ENCODE measurements around the gene SDC1.
"Not testable (repeated sequence)": the region's sequence is repeated elsewhere in the genome, so short reads cannot be mapped to it uniquely, and the experiment has no call there.

Gene SDC1

DNA sequence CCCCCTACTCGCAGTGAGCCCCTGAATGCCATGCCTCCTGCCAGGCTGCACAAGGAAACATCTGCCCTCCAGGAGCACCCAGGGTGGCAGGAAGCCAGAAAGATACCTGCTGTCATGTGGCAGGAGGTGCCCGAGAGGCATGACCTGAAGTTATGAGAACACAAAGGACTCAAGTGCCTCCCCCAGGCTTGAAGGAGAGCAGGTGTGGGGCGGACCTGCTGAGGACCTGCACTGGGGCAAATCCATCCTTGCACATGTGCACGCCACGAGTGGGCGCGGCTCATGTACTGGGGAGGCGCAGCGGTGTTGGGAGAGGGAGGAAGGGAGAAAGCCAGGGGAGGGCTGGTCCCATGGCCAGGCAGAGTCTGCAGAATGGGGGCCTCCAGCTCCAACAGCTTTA is 26.9 kb downstream of the SDC1 start:
- DNase-seq (ENCODE audit: low read depth in 2 of 2), result no peak

GRCh38 chr2:20197192-20197591 is 27.7 kb downstream of the SDC1 start:
- no peak for DNase-seq (ENCODE audit: low read depth in 2 of 2)

DNA sequence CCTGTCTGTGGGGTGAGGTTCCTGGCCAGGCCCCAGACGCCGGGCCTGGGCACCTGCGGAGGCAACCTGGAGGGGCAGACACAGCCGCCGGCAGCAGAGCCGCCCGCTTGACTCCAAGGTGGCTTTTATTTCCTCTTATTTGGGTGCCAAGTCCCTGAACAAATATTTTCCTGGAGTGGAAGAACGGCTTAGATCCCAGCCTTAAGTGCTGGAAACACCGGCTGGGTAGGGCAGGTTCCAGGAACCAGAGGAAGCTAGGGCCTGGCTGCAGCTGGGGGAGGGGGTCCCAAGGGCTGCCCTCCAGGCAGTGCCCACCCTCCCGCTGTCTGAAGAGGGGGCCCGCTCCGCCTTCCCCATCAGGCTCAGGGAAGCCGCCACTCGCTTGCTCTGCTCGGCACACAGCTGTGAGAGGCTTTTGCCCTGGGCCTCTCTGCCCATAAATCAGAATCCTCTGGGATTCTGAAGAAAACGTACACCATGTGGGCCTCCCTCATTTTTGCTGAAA is 28.2 kb downstream of the SDC1 start:
- no peak for DNase-seq (ENCODE audit: low read depth in 2 of 2)

GRCh38 chr2:20196053-20196656 is 28.8 kb downstream of the SDC1 start:
- no peak for DNase-seq (ENCODE audit: low read depth in 2 of 2)

GRCh38 chr2:20195431-20196033 is 29.4 kb downstream of the SDC1 start:
- DNase-seq (ENCODE audit: low read depth in 2 of 2), result no peak

- DNase-seq (ENCODE audit: low read depth in 2 of 2), result not testable (repeated sequence)
These were observed 29.9 kb downstream of the SDC1 start for GRCh38 chr2:20195016-20195411.

DNA sequence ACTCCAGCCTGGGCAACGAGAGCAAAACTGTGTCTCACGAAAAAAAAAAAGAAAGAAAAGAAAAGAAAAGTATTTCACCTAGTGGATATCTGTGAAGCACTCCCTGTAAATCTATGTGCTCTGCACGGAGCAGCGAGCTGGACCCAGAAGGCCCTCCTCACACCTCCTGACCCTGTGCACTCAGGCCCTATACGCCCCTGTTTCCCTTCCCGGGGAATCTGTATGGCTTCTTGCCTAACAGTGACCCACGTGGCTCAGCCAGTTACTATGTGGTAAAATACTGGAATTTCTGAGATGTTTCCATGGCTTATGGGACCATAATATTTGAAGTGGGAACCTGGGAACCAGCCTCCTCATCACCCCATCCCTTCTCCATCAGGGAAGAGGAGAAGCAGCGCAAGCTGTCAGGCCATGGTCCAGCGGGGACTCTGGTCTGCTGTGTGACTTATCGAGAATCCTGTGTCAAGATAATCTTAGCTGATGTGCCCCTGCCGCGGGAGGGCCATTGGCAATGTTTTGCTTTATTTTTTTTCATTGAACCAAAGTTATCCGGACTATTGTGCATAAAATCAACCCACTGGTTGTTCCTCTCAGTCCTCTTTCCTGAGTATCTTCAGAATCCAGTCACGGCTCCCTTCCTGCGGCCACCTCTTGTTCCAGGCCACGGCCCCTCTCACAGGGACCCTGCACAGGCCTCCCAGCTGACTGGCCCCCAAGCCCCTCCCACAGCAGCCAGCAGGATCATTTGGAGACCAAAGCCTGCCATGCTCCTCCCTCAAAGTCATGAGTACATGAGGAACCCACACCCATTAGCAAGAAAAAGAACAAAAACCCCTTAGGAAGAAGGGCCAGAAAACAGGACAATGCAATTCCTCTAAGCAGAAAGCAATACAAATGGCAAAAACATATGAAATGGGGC is 30.6 kb downstream of the SDC1 start:
- DNase-seq (ENCODE audit: low read depth in 2 of 2), result no peak

DNA sequence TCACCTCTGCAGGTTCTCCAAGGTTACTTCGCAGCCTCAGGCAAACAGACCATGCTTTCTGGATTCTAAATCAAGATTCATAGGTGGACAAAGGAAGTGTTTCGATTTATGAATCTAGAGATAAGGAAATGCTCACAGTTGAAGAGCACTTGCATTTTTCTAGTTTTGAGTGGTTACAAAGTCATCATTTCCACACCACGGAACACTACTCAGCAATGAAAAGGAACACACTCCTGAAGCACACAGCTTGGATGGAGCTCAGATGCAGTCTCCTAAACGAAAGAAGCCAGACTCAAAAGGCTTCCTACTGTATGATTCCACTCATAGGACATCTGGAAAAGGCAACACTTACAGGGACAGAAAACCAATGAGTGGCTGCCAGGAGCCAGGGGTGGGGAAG is 31.7 kb downstream of the SDC1 start:
- DNase-seq (ENCODE audit: low read depth in 2 of 2), result no peak

DNA sequence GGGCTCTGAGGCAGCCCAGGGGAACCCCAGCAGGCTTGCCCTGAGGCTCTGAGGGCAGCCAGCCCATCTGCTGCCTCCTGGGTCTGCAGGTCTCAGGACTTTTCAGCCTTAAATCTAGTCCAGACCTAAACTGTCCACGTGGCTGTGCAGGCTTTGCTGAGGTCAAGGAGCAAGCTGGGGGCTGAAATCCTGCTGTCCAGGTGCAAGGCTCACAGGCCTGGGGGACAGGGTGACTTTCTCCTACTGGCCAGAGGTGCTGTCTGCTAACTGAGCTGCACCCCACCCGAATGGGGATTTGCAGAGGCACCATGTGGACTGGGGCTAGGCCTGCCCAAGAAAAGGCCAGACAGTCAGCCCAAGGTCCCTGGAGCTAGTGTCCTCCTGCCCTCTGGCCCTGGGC is 32.1 kb downstream of the SDC1 start:
- DNase-seq (ENCODE audit: low read depth in 2 of 2), result no peak

DNA sequence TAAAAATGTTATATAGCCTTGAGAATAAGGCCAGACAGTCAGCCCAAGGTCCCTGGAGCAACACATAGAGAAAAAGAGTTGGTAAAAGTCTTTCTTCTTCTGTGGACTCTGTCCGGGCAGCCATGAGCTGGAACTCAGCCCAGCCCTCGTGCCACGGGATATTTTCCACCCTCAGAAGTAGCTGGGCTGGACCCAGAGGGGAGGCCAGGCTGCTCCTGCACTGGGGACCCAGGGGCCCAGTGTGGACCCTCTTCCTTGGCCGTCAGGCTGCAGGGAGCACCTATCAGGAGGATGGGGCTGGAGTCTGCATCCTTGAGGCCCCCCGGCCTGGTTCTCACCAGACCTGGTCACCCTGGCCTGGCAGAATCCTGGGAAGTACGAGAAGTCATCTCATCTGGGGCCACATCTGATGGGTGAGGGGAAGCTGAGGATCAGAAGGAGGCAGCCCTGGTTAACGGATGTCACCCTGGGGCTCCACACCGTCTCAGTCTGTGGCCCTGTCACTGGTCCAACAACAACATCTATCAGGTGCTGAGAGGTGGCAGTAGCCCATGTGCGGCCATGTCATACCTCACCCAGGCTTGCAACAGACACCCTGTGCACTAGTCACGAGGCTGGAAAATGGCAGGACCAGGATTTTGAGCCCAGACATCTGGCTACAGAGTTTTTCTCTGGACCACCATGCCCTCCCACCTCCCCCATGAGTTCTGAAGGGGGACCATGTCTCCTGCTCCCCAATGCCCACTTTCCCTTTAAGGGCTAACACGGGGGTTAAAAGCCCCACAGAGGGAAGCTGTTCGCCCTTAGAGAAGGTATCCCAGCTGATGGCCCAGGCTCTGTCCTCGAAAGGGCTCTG is 33.0 kb downstream of the SDC1 start:
- no peak for DNase-seq (ENCODE audit: low read depth in 2 of 2)

DNA sequence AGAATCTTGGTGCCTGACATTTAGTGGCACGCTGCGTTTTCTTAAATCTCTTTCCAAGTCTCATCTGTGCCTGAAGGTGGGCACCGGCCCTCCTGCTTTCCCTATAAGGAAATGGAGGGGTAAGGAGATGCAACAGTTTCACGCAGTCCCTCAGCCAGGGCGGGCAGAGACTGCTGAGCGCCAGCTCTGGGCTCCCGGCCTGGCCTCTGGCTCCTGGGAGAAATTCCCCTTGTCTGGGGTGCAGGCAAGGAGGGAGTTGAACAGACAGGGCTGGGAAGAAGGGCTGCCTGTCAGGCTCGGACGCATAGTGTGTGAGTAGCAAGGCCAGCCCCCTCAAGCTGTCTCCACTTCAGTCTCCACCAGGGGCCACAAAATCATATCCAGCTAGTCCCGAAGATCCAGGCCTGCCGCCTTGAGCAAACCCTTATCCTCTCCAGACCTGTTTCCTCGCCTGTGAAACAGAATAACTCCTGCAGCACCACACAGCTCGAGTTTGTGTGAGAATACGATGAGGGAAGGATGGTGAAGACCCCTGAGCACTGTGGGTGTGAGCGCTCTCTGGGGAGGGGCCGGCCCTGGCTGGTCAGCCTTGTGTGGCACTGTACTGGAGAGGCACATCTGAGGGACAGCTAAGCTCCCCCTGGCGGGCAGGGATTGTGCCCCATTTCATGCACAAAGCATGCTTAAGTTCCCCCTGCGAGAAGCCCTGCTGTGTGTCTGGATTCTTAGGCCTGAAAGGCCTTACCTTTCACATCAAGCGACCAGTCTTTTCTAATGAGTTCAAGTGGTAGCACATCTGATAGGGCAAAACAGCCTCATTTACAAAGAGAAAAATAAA is 33.8 kb downstream of the SDC1 start:
- no peak for DNase-seq (ENCODE audit: low read depth in 2 of 2)

DNA sequence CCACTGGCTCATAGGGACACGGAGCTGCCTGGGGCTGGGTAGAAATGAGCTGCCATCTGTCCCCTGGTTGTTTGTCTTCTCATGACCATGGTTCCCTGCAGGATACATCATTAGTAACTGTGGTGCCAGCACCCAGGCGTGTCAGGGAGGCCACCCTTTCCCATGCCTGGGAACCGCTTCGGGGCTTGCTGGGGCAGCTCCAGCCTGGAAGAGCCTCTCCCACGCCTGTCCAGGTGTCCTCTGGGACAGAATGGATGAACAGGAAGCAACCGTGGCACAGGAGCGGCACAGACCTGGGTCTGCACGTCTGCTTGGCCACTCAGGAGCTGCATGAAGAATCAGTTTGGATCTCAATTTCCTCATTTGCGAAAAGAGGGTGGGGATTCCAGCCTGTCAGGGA is 34.8 kb downstream of the SDC1 start:
- no peak for DNase-seq (ENCODE audit: low read depth in 2 of 2)

GRCh38 chr2:20189299-20189931 is 35.5 kb downstream of the SDC1 start:
- no peak for DNase-seq (ENCODE audit: low read depth in 2 of 2)

GRCh38 chr2:20188851-20189250 is 36.1 kb downstream of the SDC1 start:
- no peak for DNase-seq (ENCODE audit: low read depth in 2 of 2)

DNA sequence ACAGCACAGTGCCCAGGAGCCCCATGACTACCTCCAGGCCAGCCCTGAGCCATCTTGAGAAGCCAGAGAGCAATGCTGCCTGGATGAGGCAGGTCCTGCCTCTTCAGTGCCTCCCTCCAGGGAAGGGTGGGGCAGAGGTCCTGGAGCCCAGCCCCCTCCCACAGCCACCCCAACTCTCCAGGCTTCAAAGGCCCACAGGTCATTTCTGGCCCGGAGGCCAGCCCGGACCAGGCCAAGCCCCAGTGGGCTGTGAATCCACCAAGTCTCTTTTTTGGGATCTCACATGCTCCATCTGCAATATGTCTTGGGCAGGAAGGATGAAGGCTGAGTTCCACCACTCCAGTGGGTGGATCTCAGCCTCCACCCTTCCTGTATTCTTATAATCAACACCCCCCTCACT is 36.7 kb downstream of the SDC1 start:
- no peak for DNase-seq (ENCODE audit: low read depth in 2 of 2)

DNA sequence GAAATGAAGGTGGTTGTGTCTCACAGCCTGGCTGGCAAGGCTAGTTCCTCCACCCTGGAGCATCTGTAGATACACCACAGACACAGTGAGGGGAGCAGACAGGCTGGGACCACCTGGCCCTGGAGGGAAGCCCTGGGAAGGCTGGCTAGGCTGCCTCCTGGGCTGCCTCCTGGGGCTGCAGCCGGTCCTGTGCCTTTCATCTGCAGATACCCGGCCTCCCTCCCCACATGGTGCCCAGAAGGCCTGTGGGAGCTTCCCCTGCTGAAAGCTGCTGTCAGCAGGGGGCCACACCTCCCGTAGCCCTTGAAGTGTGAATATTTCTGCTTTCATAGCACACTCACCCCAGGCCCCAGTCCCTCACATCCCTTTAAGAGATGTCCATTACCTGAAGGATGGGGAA is 37.6 kb downstream of the SDC1 start:
- DNase-seq (ENCODE audit: low read depth in 2 of 2), result no peak

- DNase-seq (ENCODE audit: low read depth in 2 of 2), result no peak
These were observed 38.1 kb downstream of the SDC1 start for GRCh38 chr2:20186855-20187187.

- DNase-seq (ENCODE audit: low read depth in 2 of 2), result no peak
These were observed 38.7 kb downstream of the SDC1 start for GRCh38 chr2:20186078-20186854.

DNA sequence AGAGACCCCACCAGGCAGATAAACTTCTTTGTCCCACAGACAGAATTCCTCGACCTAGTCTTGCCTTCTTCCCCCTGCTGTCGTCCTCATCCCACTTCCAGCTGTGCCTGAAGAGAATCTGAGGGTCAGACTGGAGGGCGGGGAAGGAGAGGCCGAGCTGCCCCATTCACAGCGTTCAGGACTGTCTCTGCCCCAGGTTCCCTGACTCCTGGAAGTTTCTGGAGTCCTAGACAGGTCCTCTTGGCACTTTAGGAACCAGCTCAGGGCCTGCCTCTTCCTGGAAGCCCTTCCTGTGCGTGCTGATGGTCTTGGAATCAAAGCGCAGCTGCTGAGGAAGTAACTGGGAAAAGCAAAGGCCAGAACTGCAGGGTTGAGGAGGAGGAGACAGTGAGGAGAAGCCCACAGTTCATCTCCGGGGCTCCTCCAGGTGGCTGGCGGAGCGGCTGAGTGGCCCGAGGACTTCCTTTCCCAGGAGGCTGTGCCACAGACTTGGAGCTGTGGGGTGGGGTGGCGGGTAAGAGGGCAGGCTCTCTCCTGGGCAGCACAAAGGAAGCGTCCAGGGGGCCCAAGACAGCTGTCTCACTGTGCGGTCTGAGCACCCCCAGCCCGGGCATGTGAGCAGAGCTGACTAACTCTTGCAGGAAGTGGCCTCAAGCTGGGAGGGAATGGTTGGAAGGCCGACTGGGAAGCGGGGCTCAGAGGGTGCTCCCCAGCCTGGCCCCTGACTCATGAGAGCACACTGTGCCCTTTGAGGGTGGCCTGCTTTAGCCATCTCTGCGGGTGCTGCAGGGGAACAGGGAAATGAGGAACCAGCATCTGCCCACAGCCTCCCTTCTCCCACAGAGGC is 39.5 kb downstream of the SDC1 start:
- no peak for DNase-seq (ENCODE audit: low read depth in 2 of 2)

Data from stimulated activated CD8-positive, alpha-beta memory T cell treated with anti-CD3 and anti-CD28 coated beads, Interleukin-15, amount 100 ng/mL, for 48 hours (primary cell).